ENCODE measurements around the gene AAMP. TPM values are rescaled to one million over a fixed set of nuclear protein-coding genes. Genes with fewer than 3 reads are reported as not detected.

AAMP gene
- total RNA-seq, 4 donors from 2014 or later, result 97.8 to 163 (median 131) TPM

- Histone ChIP-seq H3K27ac (no peak overlapping the region), H3K27me3 (no peaks in the 10 kb centered on the region), H3K36me3 (no peaks in the 10 kb centered on the region), H3K4me1 (peaks cover 0 to 29% (median 0%) of the 10 kb centered on the region in 3 donors), H3K9me3 (no peaks in the 10 kb centered on the region), H3K4me3 (no peak overlapping the region)
- no peak for TF ChIP-seq EP300 (IDR thresholded peaks at IDR 0.05)
- TF ChIP-seq POLR2A (IDR thresholded peaks at IDR 0.05), result no peak
- no peak for TF ChIP-seq POLR2AphosphoS5 (IDR thresholded peaks at IDR 0.05)
- no peak for TF ChIP-seq CTCF (IDR thresholded peaks at IDR 0.05)
- ATAC-seq, result no peak
- WGBS, 2 donors (ENCODE audit: low coverage in 1 of 2), result 78% methylated on average over 6 of the region's 6 CpGs; no CpG with 5 or more reads in 1 of the 2 donors
Measured at GRCh38 chr2:218298314-218298875, 28.5 kb upstream of the AAMP start.

- Histone ChIP-seq H3K9me3 (no peaks in the 10 kb centered on the region), H3K4me1 (peaks cover 0 to 39% (median 5%) of the 10 kb centered on the region in 3 donors), H3K36me3 (no peaks in the 10 kb centered on the region), H3K27me3 (no peaks in the 10 kb centered on the region), H3K27ac (no peak overlapping the region), H3K4me3 (no peak overlapping the region)
- WGBS, 2 donors (ENCODE audit: low coverage in 1 of 2), result 47% methylated on average over 2 of the region's 7 CpGs; no CpG with 5 or more reads in 1 of the 2 donors
- TF ChIP-seq POLR2A (IDR thresholded peaks at IDR 0.05), result no peak
- TF ChIP-seq POLR2AphosphoS5 (IDR thresholded peaks at IDR 0.05), result no peak
- TF ChIP-seq CTCF (IDR thresholded peaks at IDR 0.05), result no peak
- TF ChIP-seq EP300 (IDR thresholded peaks at IDR 0.05), result no peak
- no peak for ATAC-seq
Measured at GRCh38 chr2:218296847-218297246, 26.9 kb upstream of the AAMP start.

DNA sequence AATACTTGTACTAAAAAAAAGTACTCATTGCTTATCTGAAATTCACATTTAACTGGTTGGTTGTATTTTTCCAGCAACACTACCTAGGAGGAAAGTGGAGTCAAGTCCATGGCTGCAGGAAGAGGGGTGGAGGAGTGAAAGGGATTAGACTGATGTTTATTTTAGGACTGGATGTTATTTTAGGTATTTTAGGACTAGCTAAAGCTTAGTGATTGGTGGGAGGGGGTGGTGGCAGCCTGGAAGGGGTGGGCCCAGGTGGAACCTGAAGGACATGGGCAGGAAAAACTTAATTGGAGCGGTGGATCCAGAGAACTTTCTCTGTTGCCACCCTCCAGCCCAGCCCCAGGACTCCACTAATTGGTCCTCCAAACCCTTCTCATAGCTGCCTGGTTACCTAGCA lies 26.3 kb upstream of the AAMP start:
- H3K27ac ChIP-seq, result no peak overlapping the region
- H3K4me1 ChIP-seq, result peaks cover 0 to 40% (median 6%) of the 10 kb centered on the region in 3 donors
- no peaks in the 10 kb centered on the region for H3K36me3 ChIP-seq
- TF ChIP-seq POLR2AphosphoS5 (IDR thresholded peaks at IDR 0.05), result no peak
- TF ChIP-seq POLR2A (IDR thresholded peaks at IDR 0.05), result no peak
- TF ChIP-seq CTCF (IDR thresholded peaks at IDR 0.05), result no peak
- no peak for TF ChIP-seq EP300 (IDR thresholded peaks at IDR 0.05)
- WGBS, 2 donors (ENCODE audit: low coverage in 1 of 2), result 88 to 100% methylated on average over 1 of the region's 1 CpG
- H3K9me3 ChIP-seq, result no peaks in the 10 kb centered on the region
- no peaks in the 10 kb centered on the region for H3K27me3 ChIP-seq
- no peak overlapping the region for H3K4me3 ChIP-seq
- ATAC-seq, result no peak

GRCh38 chr2:218295029-218295428 lies 25.1 kb upstream of the AAMP start:
- Histone ChIP-seq H3K27me3 (no peaks in the 10 kb centered on the region), H3K36me3 (no peaks in the 10 kb centered on the region), H3K9me3 (no peaks in the 10 kb centered on the region), H3K27ac (no peak overlapping the region), H3K4me1 (peaks cover 4 to 49% (median 17%) of the 10 kb centered on the region in 3 donors), H3K4me3 (no peak overlapping the region)
- ATAC-seq, result no peak
- TF ChIP-seq EP300 (IDR thresholded peaks at IDR 0.05), result no peak
- no peak for TF ChIP-seq POLR2A (IDR thresholded peaks at IDR 0.05)
- TF ChIP-seq POLR2AphosphoS5 (IDR thresholded peaks at IDR 0.05), result no peak
- 54 to 96% methylated on average over 4 to 7 of the region's 7 CpGs for WGBS, 2 donors (ENCODE audit: low coverage in 1 of 2)

DNA sequence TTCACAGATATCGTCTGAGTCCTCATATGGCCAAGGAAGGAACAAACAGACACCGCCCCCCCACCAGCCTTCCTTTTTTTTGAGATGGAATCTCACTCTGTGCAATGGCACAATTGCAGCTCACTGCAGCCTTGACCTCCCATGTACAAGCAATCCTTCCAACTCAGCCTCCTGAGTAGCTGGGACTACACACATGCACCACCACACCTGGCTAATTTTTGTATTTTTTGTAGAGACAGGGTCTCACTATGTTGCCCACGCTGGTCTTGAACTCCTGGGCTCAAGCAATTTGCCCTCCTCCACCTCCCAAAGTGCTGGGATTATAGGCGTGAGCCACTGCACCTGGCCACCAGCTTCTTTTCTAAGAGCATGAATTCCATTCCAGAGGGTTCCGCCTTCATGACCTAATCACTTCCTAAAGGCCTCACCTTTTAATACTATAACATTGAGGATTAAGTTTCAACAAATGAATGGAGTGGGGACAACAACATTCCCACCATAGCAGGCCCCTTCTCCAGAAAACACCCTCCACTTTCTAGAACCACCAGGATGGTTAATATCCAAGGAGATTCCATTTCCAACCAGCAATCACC lies 24.6 kb upstream of the AAMP start:
- Histone ChIP-seq H3K4me3 (no peak overlapping the region), H3K27me3 (no peaks in the 10 kb centered on the region), H3K9me3 (no peaks in the 10 kb centered on the region), H3K36me3 (no peaks in the 10 kb centered on the region), H3K27ac (no peak overlapping the region), H3K4me1 (peaks cover 7 to 54% (median 21%) of the 10 kb centered on the region in 3 donors)
- 78 to 85% methylated on average over 3 to 5 of the region's 5 CpGs for WGBS, 2 donors (ENCODE audit: low coverage in 1 of 2)
- no peak for ATAC-seq
- TF ChIP-seq POLR2A (IDR thresholded peaks at IDR 0.05), result no peak
- no peak for TF ChIP-seq CTCF (IDR thresholded peaks at IDR 0.05)
- TF ChIP-seq EP300 (IDR thresholded peaks at IDR 0.05), result no peak
- TF ChIP-seq POLR2AphosphoS5 (IDR thresholded peaks at IDR 0.05), result no peak

Data from gastroesophageal sphincter (tissue), 4 donors.